Measurements from ENCODE around the gene COL8A2. TPM values are rescaled to one million over a fixed set of nuclear protein-coding genes. Genes with fewer than 3 reads are reported as not detected.

The COL8A2 gene
- total and polyA plus RNA-seq, 2 experiments from 2014 or later = 3.2 to 30.5 TPM

DNA sequence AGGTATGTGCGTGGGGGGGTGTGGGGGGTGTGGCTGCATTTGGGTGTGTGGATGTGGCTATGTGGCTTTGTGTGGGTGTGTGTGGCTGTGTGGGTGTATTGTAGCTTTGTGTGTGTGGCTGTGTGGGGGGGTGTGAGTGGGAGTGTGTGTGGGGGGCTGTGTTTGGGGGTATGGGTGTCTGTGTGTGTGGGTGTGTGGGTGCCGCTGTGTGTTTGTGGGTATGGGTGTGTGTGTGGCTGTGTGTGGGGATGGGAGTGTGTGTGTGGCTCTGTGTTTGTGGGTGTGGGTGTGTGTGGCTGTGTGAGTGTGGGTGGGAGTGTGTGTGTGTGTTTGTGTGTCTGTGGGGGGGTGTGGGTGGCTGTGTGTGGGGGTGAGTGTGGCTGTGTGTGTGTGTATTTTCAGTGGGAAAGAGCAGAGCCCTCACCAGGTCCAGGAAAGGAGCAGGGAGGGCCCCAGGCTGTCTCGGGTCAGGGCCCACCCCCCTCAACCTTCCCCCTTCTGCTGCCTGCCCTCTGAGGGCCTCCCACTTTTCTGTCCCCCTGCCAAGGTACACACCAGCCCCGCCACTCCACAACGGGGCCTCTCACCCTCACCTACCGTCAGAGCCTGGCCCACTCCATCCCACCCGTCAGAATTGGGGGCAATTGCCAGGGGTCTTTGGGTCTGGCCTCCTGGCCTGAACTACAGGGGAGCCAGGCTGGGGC is 1.9 kb upstream of the COL8A2 start:
- H3F3A ChIP-seq (ENCODE audit: insufficient read depth) = peaks cover 10% of the 10 kb centered on the region; the same call in 1 of the 2 replicates
- TF ChIP-seq EZH2 (IDR thresholded peaks at IDR 0.05; ENCODE audit: insufficient read depth, poor library complexity, severe bottlenecking) (no peak), EZH2phosphoT487 (IDR thresholded peaks at IDR 0.05; ENCODE audit: insufficient read depth, low read depth) (no peak)
- H3K9ac ChIP-seq = no peak overlapping the region
- 93 to 100% methylated on average over 1 to 7 of the region's 7 CpGs for WGBS, 2 experiments (ENCODE audit: low coverage in 1 of 2, low lambda C conversion rate in 2 of 2, missing lambda C conversion rate in 2 of 2)
- no peak overlapping the region for H3K4me3 ChIP-seq
- no peak for DNase-seq
- no peaks in the 10 kb centered on the region for H3K9me3 ChIP-seq (ENCODE audit: low read depth)
- no peak overlapping the region for H3K4me2 ChIP-seq (ENCODE audit: unreplicated experiment)
- H3K4me1 ChIP-seq (ENCODE audit: insufficient read depth) = peaks cover 12% of the 10 kb centered on the region
- H3K36me3 ChIP-seq (ENCODE audit: low read depth) = no peaks in the 10 kb centered on the region
- no peaks in the 10 kb centered on the region for H4K20me1 ChIP-seq (ENCODE audit: insufficient read depth)
- H2AFZ ChIP-seq = no peak overlapping the region
- H3K79me2 ChIP-seq (ENCODE audit: insufficient read depth) = no peaks in the 10 kb centered on the region
- 0 out of 2 replicates have a peak, but pooled peaks cover 4% of the 10 kb centered on the region for H3K27me3 ChIP-seq (replicated peaks; ENCODE audit: insufficient read depth)
- H3K9me2 ChIP-seq (ENCODE audit: insufficient read depth) = no peaks in the 10 kb centered on the region
- H3K27ac ChIP-seq = no peak overlapping the region
- in situ Hi-C loops (cut with MboI) = no loop called here

- Histone ChIP-seq H3K79me2 (ENCODE audit: insufficient read depth) (no peaks in the 10 kb centered on the region), H3K36me3 (ENCODE audit: low read depth) (no peaks in the 10 kb centered on the region), H3K4me1 (ENCODE audit: insufficient read depth) (peaks cover 12% of the 10 kb centered on the region), H2AFZ (no peak overlapping the region), H3K9ac (no peak overlapping the region), H3K9me3 (ENCODE audit: low read depth) (no peaks in the 10 kb centered on the region), H3K4me2 (ENCODE audit: unreplicated experiment) (no peak overlapping the region), H3K9me2 (ENCODE audit: insufficient read depth) (no peaks in the 10 kb centered on the region), H4K20me1 (ENCODE audit: insufficient read depth) (no peaks in the 10 kb centered on the region), H3K27me3 (replicated peaks; ENCODE audit: insufficient read depth) (0 out of 2 replicates have a peak, but pooled peaks cover 4% of the 10 kb centered on the region), H3K4me3 (no peak overlapping the region), H3F3A (ENCODE audit: insufficient read depth) (peaks cover 10% of the 10 kb centered on the region; the same call in 1 of the 2 replicates), H3K27ac (no peak overlapping the region)
- 90 to 94% methylated on average over 19 to 21 of the region's 21 CpGs for WGBS, 2 experiments (ENCODE audit: low coverage in 1 of 2, low lambda C conversion rate in 2 of 2, missing lambda C conversion rate in 2 of 2)
- in situ Hi-C loops (cut with MboI) = no loop called here
- DNase-seq = no peak
- TF ChIP-seq EZH2phosphoT487 (IDR thresholded peaks at IDR 0.05; ENCODE audit: insufficient read depth, low read depth) (no peak), EZH2 (IDR thresholded peaks at IDR 0.05; ENCODE audit: insufficient read depth, poor library complexity, severe bottlenecking) (no peak)
These were observed 1.1 kb upstream of the COL8A2 start for GRCh38 chr1:36126005-36126716.

DNA sequence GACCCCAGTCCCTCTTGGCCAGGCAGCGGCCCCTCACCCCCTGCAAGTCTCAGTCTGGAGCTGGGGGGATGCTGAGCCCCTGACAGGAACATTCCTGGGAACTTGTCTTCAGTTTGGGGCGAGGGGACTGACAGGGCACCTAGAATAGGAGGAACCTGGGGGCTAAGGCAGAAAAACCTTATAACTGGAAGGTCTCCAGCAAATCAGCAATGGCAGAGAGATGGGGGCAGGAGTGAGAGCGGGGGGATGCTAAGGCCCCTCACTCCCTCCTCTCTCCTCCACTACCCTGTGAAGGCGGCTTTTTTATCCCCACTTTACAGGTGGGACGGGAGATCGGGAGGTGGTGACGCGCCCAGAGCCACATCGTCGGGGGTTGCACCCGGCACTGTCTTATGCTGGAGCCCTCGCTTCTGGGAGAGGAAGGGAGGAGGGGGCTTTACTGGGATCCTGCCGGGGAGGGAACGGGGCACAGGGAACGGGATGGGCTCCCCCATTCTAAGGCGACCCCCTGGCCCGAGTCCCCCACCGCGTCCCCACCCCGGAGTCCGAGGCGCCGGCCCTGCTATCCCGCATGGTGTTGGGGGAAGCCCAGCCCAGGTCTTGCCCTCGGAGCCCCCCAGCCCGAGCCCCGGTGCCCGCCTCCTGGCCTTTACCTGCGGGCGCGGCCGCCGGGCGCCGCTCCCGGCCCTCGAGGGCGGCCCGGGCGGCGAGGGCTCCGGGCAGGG is 456 bp downstream of the COL8A2 start:
- Histone ChIP-seq H3K4me1 (ENCODE audit: insufficient read depth) (peaks cover 12% of the 10 kb centered on the region), H3K4me2 (ENCODE audit: unreplicated experiment) (no peak overlapping the region), H3K9me2 (ENCODE audit: insufficient read depth) (no peaks in the 10 kb centered on the region), H3K36me3 (ENCODE audit: low read depth) (no peaks in the 10 kb centered on the region), H3F3A (ENCODE audit: insufficient read depth) (peaks cover 10% of the 10 kb centered on the region; the same call in 1 of the 2 replicates), H3K27me3 (replicated peaks; ENCODE audit: insufficient read depth) (0 out of 2 replicates have a peak, but pooled peaks cover 4% of the 10 kb centered on the region), H3K4me3 (no peak overlapping the region), H3K9me3 (ENCODE audit: low read depth) (no peaks in the 10 kb centered on the region), H3K9ac (no peak overlapping the region), H3K79me2 (ENCODE audit: insufficient read depth) (no peaks in the 10 kb centered on the region), H2AFZ (no peak overlapping the region), H3K27ac (no peak overlapping the region), H4K20me1 (ENCODE audit: insufficient read depth) (no peaks in the 10 kb centered on the region)
- TF ChIP-seq EZH2phosphoT487 (IDR thresholded peaks at IDR 0.05; ENCODE audit: insufficient read depth, low read depth) = no peak
- no peak for TF ChIP-seq EZH2 (IDR thresholded peaks at IDR 0.05; ENCODE audit: insufficient read depth, poor library complexity, severe bottlenecking)
- in situ Hi-C loops (cut with MboI) = no loop called here
- 25 to 39% methylated on average over 13 to 31 of the region's 42 CpGs for WGBS, 2 experiments (ENCODE audit: low coverage in 1 of 2, low lambda C conversion rate in 2 of 2, missing lambda C conversion rate in 2 of 2)
- no peak for DNase-seq

- DNase-seq = no peak
- no peak overlapping the region for H3K27ac ChIP-seq
- H3F3A ChIP-seq (ENCODE audit: insufficient read depth) = peaks cover 3% of the 10 kb centered on the region; the same call in 1 of the 2 replicates
- no peak overlapping the region for H3K9ac ChIP-seq
- no peaks in the 10 kb centered on the region for H3K79me2 ChIP-seq (ENCODE audit: insufficient read depth)
- 76 to 78% methylated on average over 8 of the region's 8 CpGs for WGBS, 2 experiments (ENCODE audit: low coverage in 1 of 2, low lambda C conversion rate in 2 of 2, missing lambda C conversion rate in 2 of 2)
- no peaks in the 10 kb centered on the region for H3K36me3 ChIP-seq (ENCODE audit: low read depth)
- H3K4me1 ChIP-seq (ENCODE audit: insufficient read depth) = peaks cover 4% of the 10 kb centered on the region
- H3K4me3 ChIP-seq = no peak overlapping the region
- no peak overlapping the region for H3K4me2 ChIP-seq (ENCODE audit: unreplicated experiment)
- H3K9me2 ChIP-seq (ENCODE audit: insufficient read depth) = no peaks in the 10 kb centered on the region
- 0 out of 2 replicates have a peak, but pooled peaks cover 4% of the 10 kb centered on the region for H3K27me3 ChIP-seq (replicated peaks; ENCODE audit: insufficient read depth)
- in situ Hi-C loops (cut with MboI) = no loop called here
- H4K20me1 ChIP-seq (ENCODE audit: insufficient read depth) = no peaks in the 10 kb centered on the region
- no peaks in the 10 kb centered on the region for H3K9me3 ChIP-seq (ENCODE audit: low read depth)
- no peak overlapping the region for H2AFZ ChIP-seq
- TF ChIP-seq EZH2phosphoT487 (IDR thresholded peaks at IDR 0.05; ENCODE audit: insufficient read depth, low read depth) (no peak), EZH2 (IDR thresholded peaks at IDR 0.05; ENCODE audit: insufficient read depth, poor library complexity, severe bottlenecking) (no peak)
These were observed 1.7 kb downstream of the COL8A2 start for GRCh38 chr1:36123356-36123755.
